KMS-11 (cell line): ENCODE results near the gene SHC2.
"Not testable (repeated sequence)": the region's sequence is repeated elsewhere in the genome, so short reads cannot be mapped to it uniquely, and the experiment has no call there.

ENCODE experiments used
- H2AFZ ChIP-seq: fragments of 200-600 bp; sonication (generic); 2 replicates; pipeline ENCODE4 v1.6.1; 2016; ENCODE audit warnings: antibody characterized with exemption, mixed run types, low read depth
- H3K27ac ChIP-seq: fragments of 200-600 bp; sonication (generic); 2 replicates; pipeline ENCODE4 v1.6.1; 2016; ENCODE audit warnings: mild to moderate bottlenecking, mixed run types
- H3K27me3 ChIP-seq: fragments of 200-600 bp; sonication (generic); 2 replicates; pipeline ENCODE4 v1.6.1; 2017; ENCODE audit warnings: mild to moderate bottlenecking, low read depth, mixed run types, moderate library complexity; ENCODE audit not compliant: insufficient read depth
- H3K36me3 ChIP-seq: fragments of 200-600 bp; sonication (generic); 2 replicates; pipeline ENCODE4 v1.6.1; 2017; ENCODE audit warnings: mild to moderate bottlenecking, mixed run types; ENCODE audit not compliant: insufficient read depth
- H3K4me1 ChIP-seq: fragments of 200-600 bp; sonication (generic); 2 replicates; pipeline ENCODE4 v1.6.1; 2016; ENCODE audit warnings: mild to moderate bottlenecking, low read depth, mixed run types; ENCODE audit not compliant: poor library complexity, severe bottlenecking
- H3K4me2 ChIP-seq: fragments of 200-600 bp; sonication (generic); 2 replicates; pipeline ENCODE4 v1.7.0; 2016; ENCODE audit warnings: mild to moderate bottlenecking, mixed run types
- H3K4me3 ChIP-seq: fragments of 200-600 bp; sonication (generic); IDR thresholded peaks from 2 replicates; pipeline ENCODE4 v1.6.1; 2017; ENCODE audit warnings: low read depth, low read length, mixed read lengths; ENCODE audit not compliant: insufficient read depth
- H3K79me2 ChIP-seq: fragments of 200-600 bp; sonication (generic); 2 replicates; pipeline ENCODE4 v1.6.1; 2016; ENCODE audit warnings: low read depth, mixed run types; ENCODE audit not compliant: insufficient read depth
- H3K9ac ChIP-seq: fragments of 200-600 bp; sonication (generic); 2 replicates; pipeline ENCODE4 v1.6.1; 2016; ENCODE audit warnings: mild to moderate bottlenecking, mixed run types
- H4K20me1 ChIP-seq: fragments of 200-600 bp; sonication (generic); 2 replicates; pipeline ENCODE4 v1.6.1; 2016; ENCODE audit warnings: mild to moderate bottlenecking, mixed run types; ENCODE audit not compliant: insufficient read depth
- TF ChIP-seq, protein P1 (sequence below): fragments of 200-600 bp; sonication (generic); conservative IDR thresholded peaks from 2 replicates; pipeline ENCODE4 v1.6.1; 2017; ENCODE audit warnings: low read depth, mild to moderate bottlenecking, antibody characterized with exemption, low read length, moderate library complexity, mixed read lengths

The SHC2 gene

DNA sequence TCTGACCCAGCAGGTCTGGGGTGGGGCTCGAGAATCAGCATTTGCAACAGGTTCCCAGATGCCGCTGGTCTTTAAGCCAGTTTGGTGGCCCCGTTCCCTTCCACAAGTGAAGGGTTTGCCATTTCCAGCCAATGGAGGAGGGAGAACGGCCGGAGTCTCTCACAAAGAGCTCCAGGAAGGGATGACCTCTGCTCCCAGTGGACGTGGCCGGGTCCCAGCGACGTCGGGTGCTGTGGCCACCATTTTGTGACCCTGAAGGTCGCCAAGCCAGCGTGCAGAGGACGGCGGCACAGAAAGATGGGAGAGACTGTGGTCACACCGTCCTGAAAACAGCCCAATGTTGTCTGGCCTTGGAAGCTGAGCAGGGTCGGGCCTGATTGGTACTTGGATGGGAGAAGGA, 8.0 kb downstream of the SHC2 start:
- H3K36me3 ChIP-seq, result no peaks in the 10 kb centered on the region
- H3K4me2 ChIP-seq, result no peak overlapping the region
- TF ChIP-seq, protein P1, sequence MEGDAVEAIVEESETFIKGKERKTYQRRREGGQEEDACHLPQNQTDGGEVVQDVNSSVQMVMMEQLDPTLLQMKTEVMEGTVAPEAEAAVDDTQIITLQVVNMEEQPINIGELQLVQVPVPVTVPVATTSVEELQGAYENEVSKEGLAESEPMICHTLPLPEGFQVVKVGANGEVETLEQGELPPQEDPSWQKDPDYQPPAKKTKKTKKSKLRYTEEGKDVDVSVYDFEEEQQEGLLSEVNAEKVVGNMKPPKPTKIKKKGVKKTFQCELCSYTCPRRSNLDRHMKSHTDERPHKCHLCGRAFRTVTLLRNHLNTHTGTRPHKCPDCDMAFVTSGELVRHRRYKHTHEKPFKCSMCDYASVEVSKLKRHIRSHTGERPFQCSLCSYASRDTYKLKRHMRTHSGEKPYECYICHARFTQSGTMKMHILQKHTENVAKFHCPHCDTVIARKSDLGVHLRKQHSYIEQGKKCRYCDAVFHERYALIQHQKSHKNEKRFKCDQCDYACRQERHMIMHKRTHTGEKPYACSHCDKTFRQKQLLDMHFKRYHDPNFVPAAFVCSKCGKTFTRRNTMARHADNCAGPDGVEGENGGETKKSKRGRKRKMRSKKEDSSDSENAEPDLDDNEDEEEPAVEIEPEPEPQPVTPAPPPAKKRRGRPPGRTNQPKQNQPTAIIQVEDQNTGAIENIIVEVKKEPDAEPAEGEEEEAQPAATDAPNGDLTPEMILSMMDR, result no peak
- no peaks in the 10 kb centered on the region for H3K4me1 ChIP-seq
- H3K79me2 ChIP-seq, result no peaks in the 10 kb centered on the region
- no peak overlapping the region for H3K4me3 ChIP-seq
- no peaks in the 10 kb centered on the region for H4K20me1 ChIP-seq
- H2AFZ ChIP-seq, result no peak overlapping the region
- H3K9ac ChIP-seq, result no peak overlapping the region
- no peak overlapping the region for H3K27ac ChIP-seq
- peaks cover 31% of the 10 kb centered on the region for H3K27me3 ChIP-seq

DNA sequence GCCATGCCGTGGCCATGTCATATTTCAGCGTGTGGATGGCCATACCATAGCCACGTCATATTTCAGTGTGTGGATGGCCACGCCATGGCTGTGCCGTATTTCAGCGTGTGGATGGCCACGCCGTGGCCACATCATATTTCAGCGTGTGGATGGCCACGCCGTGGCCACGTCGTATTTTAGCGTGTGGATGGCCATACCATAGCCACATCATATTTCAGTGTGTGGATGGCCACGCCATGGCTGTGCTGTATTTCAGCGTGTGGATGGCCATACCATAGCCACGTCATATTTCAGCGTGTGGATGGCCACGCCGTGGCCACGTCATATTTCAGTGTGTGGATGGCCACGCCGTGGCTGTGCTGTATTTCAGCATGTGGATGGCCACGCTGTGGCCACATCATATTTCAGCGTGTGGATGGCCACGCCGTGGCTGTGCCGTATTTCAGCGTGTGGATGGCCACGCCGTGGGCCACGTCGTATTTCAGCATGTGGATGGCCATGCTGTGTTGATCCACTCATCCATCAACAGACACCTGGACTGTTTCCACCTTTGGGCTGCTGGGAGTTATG, 9.8 kb downstream of the SHC2 start:
- H3K27me3 ChIP-seq, result peaks cover 49% of the 10 kb centered on the region

DNA sequence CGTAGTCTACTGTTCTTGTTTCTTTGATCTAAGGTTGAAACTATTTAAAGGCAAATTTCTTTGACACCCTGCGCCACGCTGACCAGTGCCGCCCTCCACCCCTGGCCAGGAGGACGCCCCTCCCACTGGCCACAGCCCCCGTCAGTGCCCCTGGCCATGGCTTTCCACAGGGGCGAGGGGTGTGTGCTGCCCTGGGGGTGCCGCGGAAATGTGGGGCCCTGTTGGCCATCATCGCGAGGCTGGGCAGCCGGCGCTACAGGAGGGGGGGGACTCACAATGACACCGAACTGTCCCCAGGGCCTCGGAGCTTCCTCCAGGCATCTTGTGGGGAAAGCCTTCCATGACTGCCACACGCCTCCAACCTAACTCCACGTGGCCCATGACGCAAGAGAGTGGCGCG, 10.9 kb downstream of the SHC2 start:
- no peaks in the 10 kb centered on the region for H4K20me1 ChIP-seq
- TF ChIP-seq, protein P1, result no peak

More for the DNA sequence above, 9.8 kb downstream of the SHC2 start:
- H3K4me2 ChIP-seq, H3K4me3 ChIP-seq, H3K27ac ChIP-seq, H3K79me2 ChIP-seq, H3K9ac ChIP-seq, H3K4me1 ChIP-seq, H3K36me3 ChIP-seq, H4K20me1 ChIP-seq, H2AFZ ChIP-seq: not testable (repeated sequence)

DNA sequence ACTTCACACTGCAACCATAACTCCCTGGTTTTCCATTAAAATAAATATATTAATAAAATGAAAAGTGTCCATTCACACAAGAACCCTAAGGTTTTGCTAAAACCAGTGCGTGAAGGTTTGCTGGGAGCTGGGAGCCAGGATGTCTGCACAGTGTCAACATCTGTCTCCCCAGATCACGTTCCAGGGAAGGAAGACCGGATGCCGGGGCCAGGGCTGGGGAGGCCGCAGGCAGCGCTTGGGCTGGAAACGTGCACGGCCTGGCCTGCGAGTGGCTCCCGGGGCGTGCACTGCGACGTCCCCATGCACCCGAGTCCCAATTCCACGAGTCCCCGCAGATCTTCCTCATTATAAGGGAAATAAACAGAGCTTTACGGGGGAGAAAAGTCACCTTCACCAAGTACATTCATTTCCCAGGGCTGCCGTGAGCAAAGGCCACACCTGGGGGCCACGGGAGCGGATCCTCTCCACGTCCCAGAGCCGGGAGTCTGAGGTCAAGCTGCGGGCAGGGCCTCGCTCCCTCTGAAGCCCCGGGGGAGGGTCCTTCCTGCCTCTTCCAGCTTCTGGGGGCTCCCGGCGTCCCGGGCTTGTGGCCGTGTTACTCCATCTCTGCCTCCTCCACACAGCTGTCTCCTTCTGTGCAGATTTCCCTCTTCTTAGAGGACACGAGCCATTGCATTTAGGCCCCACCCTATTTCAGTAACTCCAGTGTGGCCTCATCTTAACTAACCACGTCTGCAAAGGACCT, 12.8 kb downstream of the SHC2 start:
- no peaks in the 10 kb centered on the region for H3K4me1 ChIP-seq
- H4K20me1 ChIP-seq, result no peaks in the 10 kb centered on the region
- peaks cover 43% of the 10 kb centered on the region for H3K27me3 ChIP-seq
- TF ChIP-seq, protein P1, result no peak
- H3K36me3 ChIP-seq, result no peaks in the 10 kb centered on the region
- H3K4me3 ChIP-seq, result no peak overlapping the region
- no peaks in the 10 kb centered on the region for H3K79me2 ChIP-seq
- no peak overlapping the region for H2AFZ ChIP-seq
- no peak overlapping the region for H3K9ac ChIP-seq
- no peak overlapping the region for H3K27ac ChIP-seq
- no peak overlapping the region for H3K4me2 ChIP-seq

More for the DNA sequence above, 10.9 kb downstream of the SHC2 start:
- Histone ChIP-seq H3K4me3 (no peak overlapping the region), H2AFZ (no peak overlapping the region), H3K9ac (no peak overlapping the region), H3K36me3 (no peaks in the 10 kb centered on the region), H3K4me2 (no peak overlapping the region), H3K79me2 (no peaks in the 10 kb centered on the region), H3K27ac (no peak overlapping the region), H3K27me3 (peaks cover 56% of the 10 kb centered on the region), H3K4me1 (no peaks in the 10 kb centered on the region)

DNA sequence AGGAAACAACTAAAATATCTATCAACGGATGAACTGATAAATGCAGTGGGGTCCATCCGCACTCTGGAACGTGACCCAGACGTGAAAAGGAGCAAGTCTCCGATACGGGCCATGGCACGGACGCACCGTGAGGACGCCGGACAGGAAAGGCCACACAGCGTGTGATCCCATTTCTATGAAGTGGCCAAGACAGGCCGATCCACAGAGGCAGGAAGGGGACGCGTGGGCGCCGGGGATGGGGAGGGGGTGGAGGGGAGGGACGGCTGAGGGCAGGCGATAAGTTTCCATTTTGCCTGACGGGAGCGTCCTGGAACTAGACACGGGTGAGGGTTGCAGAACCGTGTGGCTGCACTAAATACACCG, 13.8 kb downstream of the SHC2 start:
- H3K4me2 ChIP-seq, result no peak overlapping the region
- H2AFZ ChIP-seq, result no peak overlapping the region
- peaks cover 41% of the 10 kb centered on the region for H3K27me3 ChIP-seq
- H3K79me2 ChIP-seq, result no peaks in the 10 kb centered on the region
- TF ChIP-seq, protein P1, result no peak
- no peaks in the 10 kb centered on the region for H3K36me3 ChIP-seq
- H3K4me3 ChIP-seq, result no peak overlapping the region
- no peaks in the 10 kb centered on the region for H3K4me1 ChIP-seq
- no peak overlapping the region for H3K27ac ChIP-seq
- no peaks in the 10 kb centered on the region for H4K20me1 ChIP-seq
- H3K9ac ChIP-seq, result no peak overlapping the region
